Epithelial cell of proximal tubule (primary cell): ENCODE results near the gene CD83. TPM values are rescaled to one million over a fixed set of nuclear protein-coding genes. Genes with fewer than 3 reads are reported as not detected.

Experiments
- DNase-seq: peaks from one replicate; pipeline ENCODE4 v3.0.0-alpha.2; 2011; ENCODE audit warnings: low read depth
- H3K4me3 ChIP-seq: 2 replicates; pipeline ENCODE4 v1.5.1; 2011; ENCODE audit warnings: low read depth, mild to moderate bottlenecking, low read length
- CTCF ChIP-seq: conservative IDR thresholded peaks from 2 replicates; pipeline ENCODE4 v1.5.1; 2012; ENCODE audit warnings: low read depth, mild to moderate bottlenecking, low read length
- total RNA-seq: library from RNA; depleted of rRNA; stranded (reverse); fragments of >200 nt; gene quantifications from 2 replicates; pipeline ENCODE4 v1.2.3, GENCODE V29; 2015

Gene CD83
- total RNA-seq, 1 donor from 2014 or later, result 3.7 TPM

GRCh38 chr6:14100966-14101365 lies 16.6 kb upstream of the CD83 start:
- H3K4me3 ChIP-seq, result no peak overlapping the region
- TF ChIP-seq CTCF, result no peak
- no peak for DNase-seq

- TF ChIP-seq CTCF, result no peak
- H3K4me3 ChIP-seq, result no peak overlapping the region
- no peak for DNase-seq
These were observed 15.2 kb upstream of the CD83 start for GRCh38 chr6:14102383-14102782.

- DNase-seq, result no peak
- no peak for TF ChIP-seq CTCF
- no peak overlapping the region for H3K4me3 ChIP-seq
These were observed 12.0 kb upstream of the CD83 start for GRCh38 chr6:14105547-14105946.

DNA sequence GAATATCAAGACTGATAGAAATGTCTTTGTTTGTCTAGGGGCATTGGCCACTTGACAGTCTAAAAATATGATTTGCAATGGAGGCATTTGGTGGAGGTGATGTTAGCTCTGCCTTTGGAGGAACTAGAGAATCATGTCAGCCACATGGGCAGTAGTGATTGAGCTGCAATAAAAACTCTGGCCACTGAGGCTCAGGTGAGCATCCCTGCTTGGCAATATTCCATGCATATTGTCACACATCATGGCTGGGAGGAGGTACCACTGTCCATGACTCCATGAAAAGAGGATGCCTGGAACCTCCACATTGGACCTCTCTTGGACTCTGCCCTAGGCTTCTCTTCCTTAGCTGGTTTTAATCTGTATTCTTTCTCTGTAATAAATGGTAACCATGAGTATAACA lies 10.6 kb upstream of the CD83 start:
- DNase-seq, result no peak
- H3K4me3 ChIP-seq, result no peak overlapping the region
- no peak for TF ChIP-seq CTCF

DNA sequence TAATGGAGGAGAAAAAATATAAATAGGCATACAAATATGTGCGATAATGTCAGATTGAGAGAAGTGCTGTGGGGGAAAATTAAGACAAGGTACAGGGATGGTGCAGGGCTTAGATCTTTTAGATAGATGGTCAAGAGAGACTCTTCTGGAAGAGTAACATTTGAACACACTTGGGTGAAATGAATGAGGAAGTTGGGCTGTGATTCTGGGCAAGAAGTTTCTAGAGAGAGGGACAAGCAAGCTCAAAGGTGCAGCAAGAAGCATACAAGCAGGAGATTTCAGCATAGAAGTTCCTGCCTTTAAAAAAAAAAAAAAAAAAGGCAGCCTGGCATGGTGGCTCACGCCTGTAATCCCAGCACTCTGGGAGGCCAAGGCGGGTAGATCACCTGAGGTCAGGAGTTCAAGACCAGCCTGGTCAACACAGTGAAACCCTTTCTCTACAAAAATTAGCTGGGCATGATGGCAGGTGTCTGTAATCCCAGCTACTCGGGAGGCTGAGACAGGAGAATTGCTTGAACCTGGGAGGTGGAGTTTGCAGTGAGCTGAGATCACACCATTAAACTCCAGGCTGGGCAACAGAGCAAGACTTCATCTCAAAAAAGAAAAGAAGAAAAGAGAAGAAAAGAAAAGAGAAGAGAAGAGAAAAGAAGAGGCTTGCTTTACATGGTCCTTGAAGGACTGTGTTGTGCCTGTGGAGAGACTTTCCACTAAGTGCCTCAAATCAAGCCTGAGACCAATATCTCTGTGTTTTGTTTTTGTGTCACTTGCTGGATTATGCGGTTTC lies 9.7 kb upstream of the CD83 start:
- TF ChIP-seq CTCF, result no peak

DNA sequence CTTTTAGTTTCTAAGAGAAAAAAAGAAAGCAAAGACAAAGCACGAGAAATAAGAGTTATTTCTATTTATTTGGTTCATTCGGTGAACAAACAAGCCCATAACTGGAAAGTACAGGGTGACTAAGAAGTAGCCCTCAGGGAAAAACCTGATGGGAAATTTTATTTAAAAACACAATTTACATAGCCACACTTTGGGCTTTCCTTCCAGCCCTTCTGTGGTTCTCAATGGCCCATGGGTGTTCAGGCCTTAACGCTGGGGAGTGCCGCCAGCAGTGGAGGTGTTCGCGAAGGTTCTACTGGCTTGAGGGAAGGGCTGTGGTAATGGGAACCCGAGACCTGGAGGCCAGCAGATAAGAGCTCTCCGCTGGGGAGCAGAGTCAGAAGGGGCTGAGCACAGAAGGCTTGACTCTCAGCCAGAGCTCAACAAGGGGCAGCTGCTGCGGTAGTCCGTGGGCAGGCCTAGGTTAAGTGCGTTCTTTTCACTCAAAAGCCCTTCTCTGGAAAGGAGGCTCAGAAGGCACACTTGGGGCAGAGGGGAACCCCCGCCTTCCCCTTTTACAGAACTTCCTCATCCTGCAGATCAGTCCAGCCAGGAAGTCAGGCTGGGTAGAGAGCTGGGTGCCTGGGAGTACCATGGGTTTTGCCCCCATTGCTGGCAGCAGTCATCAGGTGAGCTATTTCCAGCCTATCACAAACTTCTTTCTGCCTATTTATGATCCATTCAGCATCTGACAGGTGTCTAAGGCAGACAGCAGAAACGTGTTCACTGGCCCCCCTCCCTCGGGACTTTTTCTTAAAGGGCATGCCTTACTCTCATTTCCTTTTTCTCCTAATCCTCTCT lies 8.8 kb upstream of the CD83 start:
- no peak for TF ChIP-seq CTCF
- no peak for DNase-seq
- no peak overlapping the region for H3K4me3 ChIP-seq

More for the DNA sequence above, 9.7 kb upstream of the CD83 start:
- no peak overlapping the region for H3K4me3 ChIP-seq
- no peak for DNase-seq
